OCI-LY1 (cell line): ENCODE results near the gene PICALM.

Experiments
- CTCF ChIP-seq: fragments of 200-600 bp; sonication (generic), shearing (Covaris generic); IDR thresholded peaks from 2 replicates; pipeline ENCODE4 v1.5.1; 2017; ENCODE audit warnings: mild to moderate bottlenecking, antibody characterized with exemption, low read length, moderate library complexity, mixed read lengths
- EZH2 ChIP-seq: fragments of 200-600 bp; sonication (generic), shearing (Covaris generic); IDR thresholded peaks from 2 replicates; pipeline ENCODE4 v1.8.0; 2017; ENCODE audit warnings: borderline replicate concordance, mixed run types, mild to moderate bottlenecking, antibody characterized with exemption, low read length, moderate library complexity, mixed read lengths

- TF ChIP-seq EZH2 (no peak), CTCF (no peak)
These were observed 671 bp upstream of the PICALM start for GRCh38 chr11:86069408-86070101.
